IMR-90 (cell line): ENCODE results near the gene UBE2G1.

Experiments used
- POLR2A ChIP-seq: IDR thresholded peaks from 2 replicates; pipeline ENCODE4 v1.6.1; 2012; ENCODE audit warnings: mild to moderate bottlenecking, low read depth, low read length
- TF ChIP-seq, protein P1 (sequence below): fragments of 150-350 bp; IDR thresholded peaks from 2 replicates; pipeline ENCODE4 v1.6.1; 2017; ENCODE audit warnings: mild to moderate bottlenecking, antibody characterized with exemption, low read length, low read depth
- TF ChIP-seq, protein P2 (sequence below): conservative IDR thresholded peaks from 2 replicates; pipeline ENCODE4 v1.5.1; 2012; ENCODE audit warnings: mild to moderate bottlenecking, low read depth, low read length, improper control_type of control experiment
- TF ChIP-seq, protein P3 (sequence below): fragments of 150-350 bp; IDR thresholded peaks from 2 replicates; pipeline ENCODE4 v1.6.1; 2016; ENCODE audit warnings: low read depth, mild to moderate bottlenecking, low read length, moderate library complexity, borderline replicate concordance

DNA sequence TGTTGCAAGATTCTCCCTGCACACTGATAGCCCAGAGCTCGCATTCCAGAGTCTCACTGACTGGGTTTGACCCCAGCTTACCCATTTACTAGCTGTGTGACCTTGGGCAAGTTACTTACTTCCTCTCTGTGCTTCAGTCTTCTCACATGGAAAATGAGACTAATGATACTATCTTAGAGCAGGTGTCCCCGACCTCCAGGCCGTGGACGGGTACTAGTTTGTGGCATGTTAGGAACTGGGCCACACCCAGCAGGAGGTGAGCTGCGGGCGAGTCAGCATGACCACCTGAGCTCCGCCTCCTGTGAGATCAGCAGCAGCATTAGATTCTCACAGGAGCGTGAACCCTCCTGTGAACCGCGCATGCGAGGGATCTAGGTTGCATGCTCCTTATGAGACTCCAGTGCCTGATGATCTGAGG lies 118.5 kb downstream of the UBE2G1 start:
- TF ChIP-seq, protein P1, sequence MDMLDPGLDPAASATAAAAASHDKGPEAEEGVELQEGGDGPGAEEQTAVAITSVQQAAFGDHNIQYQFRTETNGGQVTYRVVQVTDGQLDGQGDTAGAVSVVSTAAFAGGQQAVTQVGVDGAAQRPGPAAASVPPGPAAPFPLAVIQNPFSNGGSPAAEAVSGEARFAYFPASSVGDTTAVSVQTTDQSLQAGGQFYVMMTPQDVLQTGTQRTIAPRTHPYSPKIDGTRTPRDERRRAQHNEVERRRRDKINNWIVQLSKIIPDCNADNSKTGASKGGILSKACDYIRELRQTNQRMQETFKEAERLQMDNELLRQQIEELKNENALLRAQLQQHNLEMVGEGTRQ = no peak
- TF ChIP-seq, protein P2, sequence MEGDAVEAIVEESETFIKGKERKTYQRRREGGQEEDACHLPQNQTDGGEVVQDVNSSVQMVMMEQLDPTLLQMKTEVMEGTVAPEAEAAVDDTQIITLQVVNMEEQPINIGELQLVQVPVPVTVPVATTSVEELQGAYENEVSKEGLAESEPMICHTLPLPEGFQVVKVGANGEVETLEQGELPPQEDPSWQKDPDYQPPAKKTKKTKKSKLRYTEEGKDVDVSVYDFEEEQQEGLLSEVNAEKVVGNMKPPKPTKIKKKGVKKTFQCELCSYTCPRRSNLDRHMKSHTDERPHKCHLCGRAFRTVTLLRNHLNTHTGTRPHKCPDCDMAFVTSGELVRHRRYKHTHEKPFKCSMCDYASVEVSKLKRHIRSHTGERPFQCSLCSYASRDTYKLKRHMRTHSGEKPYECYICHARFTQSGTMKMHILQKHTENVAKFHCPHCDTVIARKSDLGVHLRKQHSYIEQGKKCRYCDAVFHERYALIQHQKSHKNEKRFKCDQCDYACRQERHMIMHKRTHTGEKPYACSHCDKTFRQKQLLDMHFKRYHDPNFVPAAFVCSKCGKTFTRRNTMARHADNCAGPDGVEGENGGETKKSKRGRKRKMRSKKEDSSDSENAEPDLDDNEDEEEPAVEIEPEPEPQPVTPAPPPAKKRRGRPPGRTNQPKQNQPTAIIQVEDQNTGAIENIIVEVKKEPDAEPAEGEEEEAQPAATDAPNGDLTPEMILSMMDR = no peak
- no peak for TF ChIP-seq POLR2A
- TF ChIP-seq, protein P3, sequence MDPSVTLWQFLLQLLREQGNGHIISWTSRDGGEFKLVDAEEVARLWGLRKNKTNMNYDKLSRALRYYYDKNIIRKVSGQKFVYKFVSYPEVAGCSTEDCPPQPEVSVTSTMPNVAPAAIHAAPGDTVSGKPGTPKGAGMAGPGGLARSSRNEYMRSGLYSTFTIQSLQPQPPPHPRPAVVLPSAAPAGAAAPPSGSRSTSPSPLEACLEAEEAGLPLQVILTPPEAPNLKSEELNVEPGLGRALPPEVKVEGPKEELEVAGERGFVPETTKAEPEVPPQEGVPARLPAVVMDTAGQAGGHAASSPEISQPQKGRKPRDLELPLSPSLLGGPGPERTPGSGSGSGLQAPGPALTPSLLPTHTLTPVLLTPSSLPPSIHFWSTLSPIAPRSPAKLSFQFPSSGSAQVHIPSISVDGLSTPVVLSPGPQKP = no peak
